ENCODE data around the gene CPSF6. TPM values are rescaled to one million over a fixed set of nuclear protein-coding genes. Genes with fewer than 3 reads are reported as not detected.

CPSF6 gene
- total RNA-seq, 1 experiment from 2014 or later = 124 TPM

- Mint-ChIP-seq H3K4me1 (no peaks in the 10 kb centered on the region), H3K27ac (no peak overlapping the region), H3K9me3 (peaks cover 61% of the 10 kb centered on the region), H3K36me3 (peaks cover 17% of the 10 kb centered on the region), H3K4me3 (no peak overlapping the region), H3K27me3 (ENCODE audit: low read depth) (peaks cover 4% of the 10 kb centered on the region; the same call in 1 of the 2 replicates)
- TF ChIP-seq ERG (CRISPR knock-in tag; IDR thresholded peaks at IDR 0.05) (no peak), ATF6 (CRISPR knock-in tag; IDR thresholded peaks at IDR 0.05) (no peak), PRDM15 (CRISPR knock-in tag; IDR thresholded peaks at IDR 0.05) (no peak), NFYB (CRISPR knock-in tag; conservative IDR thresholded peaks at IDR 0.05; ENCODE audit: low read depth) (no peak), ZNF138 (CRISPR knock-in tag; conservative IDR thresholded peaks at IDR 0.05) (no peak), E2F1 (CRISPR knock-in tag; IDR thresholded peaks at IDR 0.05) (no peak), FOXP1 (CRISPR knock-in tag; IDR thresholded peaks at IDR 0.05; ENCODE audit: borderline replicate concordance) (no peak), CBFB (CRISPR knock-in tag; IDR thresholded peaks at IDR 0.05; ENCODE audit: low read depth) (no peak), CTCF (IDR thresholded peaks at IDR 0.05) (no peak), USF1 (CRISPR knock-in tag; IDR thresholded peaks at IDR 0.05) (no peak), CREB1 (CRISPR knock-in tag; IDR thresholded peaks at IDR 0.05) (no peak), TEAD1 (CRISPR knock-in tag; IDR thresholded peaks at IDR 0.05) (no peak), ZNF121 (CRISPR knock-in tag; IDR thresholded peaks at IDR 0.05) (no peak), ZNF396 (CRISPR knock-in tag; IDR thresholded peaks at IDR 0.05; ENCODE audit: borderline replicate concordance) (no peak)
- ChIA-PET POLR2A (no interaction called here), CTCF (no interaction called here)
- no peak for DNase-seq (ENCODE audit: low spot score)
- no peak for ATAC-seq
Observed at GRCh38 chr12:69204191-69204590, 35.2 kb upstream of the CPSF6 start.

- Mint-ChIP-seq H3K9me3 (peaks cover 19% of the 10 kb centered on the region), H3K4me1 (no peaks in the 10 kb centered on the region), H3K4me3 (no peak overlapping the region), H3K27me3 (ENCODE audit: low read depth) (no peaks in the 10 kb centered on the region), H3K36me3 (no peaks in the 10 kb centered on the region), H3K27ac (no peak overlapping the region)
- ChIA-PET CTCF (no interaction called here), POLR2A (no interaction called here)
- no peak for ATAC-seq
- DNase-seq (ENCODE audit: low spot score) = no peak
- no peak for TF ChIP-seq FOXP4 (CRISPR knock-in tag; IDR thresholded peaks at IDR 0.05)
- no peak for TF ChIP-seq ATF2 (CRISPR knock-in tag; IDR thresholded peaks at IDR 0.05; ENCODE audit: borderline replicate concordance, low read depth)
- no peak for TF ChIP-seq MLX (CRISPR knock-in tag; IDR thresholded peaks at IDR 0.05)
- TF ChIP-seq SP1 (CRISPR knock-in tag; conservative IDR thresholded peaks at IDR 0.05) = no peak
- TF ChIP-seq ZMAT4 (CRISPR knock-in tag; IDR thresholded peaks at IDR 0.05) = no peak
- no peak for TF ChIP-seq SOX15 (CRISPR knock-in tag; IDR thresholded peaks at IDR 0.05)
Observed at GRCh38 chr12:69210661-69211060, 28.7 kb upstream of the CPSF6 start.
